ENCODE data around the gene PLK1. TPM values are rescaled to one million over a fixed set of nuclear protein-coding genes. Genes with fewer than 3 reads are reported as not detected.

The PLK1 gene
- total RNA-seq, 4 donors from 2014 or later = 1.1 to 9.0 (median 3.1) TPM

- TF ChIP-seq CTCF (IDR thresholded peaks at IDR 0.05; ENCODE audit: low read depth) = no peak
Observed at GRCh38 chr16:23702951-23703350, 24.3 kb downstream of the PLK1 start.

- no peak for TF ChIP-seq CTCF (IDR thresholded peaks at IDR 0.05; ENCODE audit: low read depth)
Observed at GRCh38 chr16:23704772-23705516, 26.3 kb downstream of the PLK1 start.

- no peak for TF ChIP-seq CTCF (IDR thresholded peaks at IDR 0.05; ENCODE audit: low read depth)
Observed at GRCh38 chr16:23705517-23705902, 26.8 kb downstream of the PLK1 start.

GRCh38 chr16:23706439-23706838 lies 27.8 kb downstream of the PLK1 start:
- no peak for TF ChIP-seq CTCF (IDR thresholded peaks at IDR 0.05; ENCODE audit: low read depth)

GRCh38 chr16:23709536-23709935 lies 30.8 kb downstream of the PLK1 start:
- TF ChIP-seq CTCF (IDR thresholded peaks at IDR 0.05; ENCODE audit: low read depth) = no peak

- TF ChIP-seq CTCF (IDR thresholded peaks at IDR 0.05; ENCODE audit: low read depth) = no peak
Observed at GRCh38 chr16:23710008-23710407, 31.3 kb downstream of the PLK1 start.

GRCh38 chr16:23710504-23710903 lies 31.8 kb downstream of the PLK1 start:
- TF ChIP-seq CTCF (IDR thresholded peaks at IDR 0.05; ENCODE audit: low read depth) = no peak
